Astrocyte of the cerebellum (primary cell): ENCODE measurements around the gene PRKAB1.

ENCODE experiments used
- DNase-seq: peaks from one replicate; pipeline ENCODE4 v3.0.0-alpha.2; 2011; ENCODE audit warnings: low read depth
- H3K4me3 ChIP-seq: 2 replicates; pipeline ENCODE4 v1.5.1; 2011; ENCODE audit warnings: mild to moderate bottlenecking, low read depth, low read length, moderate library complexity
- CTCF ChIP-seq: IDR thresholded peaks from 2 replicates; pipeline ENCODE4 v1.5.1; 2012; ENCODE audit warnings: low read length, low read depth, moderate library complexity, mild to moderate bottlenecking; ENCODE audit errors: missing control alignments
- in situ Hi-C: cut with HindIII; loops from 2 replicates; pipeline ENCODE4 v1.10.0; 2017; ENCODE audit warnings: low sequenced_read_pairs

PRKAB1 gene

GRCh38 chr12:119669744-119670472 is 2.0 kb downstream of the PRKAB1 start:
- DNase-seq, result no peak
- in situ Hi-C loops, result no loop called here
- no peak overlapping the region for H3K4me3 ChIP-seq
- TF ChIP-seq CTCF, result no peak

GRCh38 chr12:119671070-119671469 is 3.1 kb downstream of the PRKAB1 start:
- in situ Hi-C loops, result no loop called here
- TF ChIP-seq CTCF, result no peak
- no peak for DNase-seq
- H3K4me3 ChIP-seq, result no peak overlapping the region

GRCh38 chr12:119672194-119672593 is 4.3 kb downstream of the PRKAB1 start:
- no peak for DNase-seq
- no peak overlapping the region for H3K4me3 ChIP-seq
- in situ Hi-C loops, result no loop called here
- no peak for TF ChIP-seq CTCF

- DNase-seq, result no peak
- in situ Hi-C loops, result no loop called here
- H3K4me3 ChIP-seq, result no peak overlapping the region
- no peak for TF ChIP-seq CTCF
Observed at GRCh38 chr12:119673634-119674033, 5.7 kb downstream of the PRKAB1 start.

- in situ Hi-C loops, result no loop called here
- TF ChIP-seq CTCF, result no peak
- no peak overlapping the region for H3K4me3 ChIP-seq
- DNase-seq, result no peak
Observed at GRCh38 chr12:119674560-119674959, 6.6 kb downstream of the PRKAB1 start.

- H3K4me3 ChIP-seq, result no peak overlapping the region
- DNase-seq, result no peak
- in situ Hi-C loops, result no loop called here
- TF ChIP-seq CTCF, result no peak
Observed at GRCh38 chr12:119676022-119676421, 8.1 kb downstream of the PRKAB1 start.
